Gastrocnemius medialis (tissue), 4 donors: Measurements from ENCODE around the gene MX1. TPM values are rescaled to one million over a fixed set of nuclear protein-coding genes. Genes with fewer than 3 reads are reported as not detected.

Experiments
- ATAC-seq, 2 donors: fragments of 150-250 bp; one replicate each; pipeline ENCODE4 v1.9.1; 2016
- DNase-seq, 2 donors: peaks; one replicate each; pipeline ENCODE4 v3.0.0-alpha.2; 2019
- H3K27ac ChIP-seq, 4 donors: fragments of 200-600 bp; sonication (generic); 1 replicate in 1 of 4; 2 replicates in 3 of 4; pipeline ENCODE4 v1.5.1; 2016 to 2018; ENCODE audit warnings: mild to moderate bottlenecking in 2 of 4, moderate library complexity in 1 of 4
- H3K27me3 ChIP-seq, 3 donors: fragments of 200-600 bp; sonication (generic) in 2 of 3; 1 replicate in 1 of 3; 2 replicates in 2 of 3; pipeline versions ENCODE4 v1.5.1 to v1.6.0; 2016 to 2019; ENCODE audit warnings: mild to moderate bottlenecking in 1 of 3, moderate library complexity in 1 of 3
- H3K36me3 ChIP-seq, 2 donors: fragments of 200-600 bp; sonication (generic) in 1 of 2; one replicate each; pipeline ENCODE4 v1.5.1; 2017 to 2018
- H3K4me1 ChIP-seq, 2 donors: fragments of 200-600 bp; sonication (generic) in 1 of 2; one replicate each; pipeline ENCODE4 v1.5.1; 2016 to 2017; ENCODE audit warnings: mild to moderate bottlenecking in 2 of 2
- H3K4me3 ChIP-seq, 4 donors: fragments of 200-600 bp; sonication (generic) in 3 of 4; 1 replicate in 1 of 4; 2 replicates in 3 of 4; pipeline ENCODE4 v1.5.1; 2016 to 2019; ENCODE audit warnings: mild to moderate bottlenecking in 2 of 4
- H3K9me3 ChIP-seq, 3 donors: fragments of 200-600 bp; sonication (generic) in 2 of 3; 1 replicate in 1 of 3; 2 replicates in 2 of 3; pipeline ENCODE4 v1.5.1; 2016 to 2019
- POLR2A ChIP-seq, 2 donors: fragments of 450-650 bp; IDR thresholded peaks; one replicate each; pipeline ENCODE4 v1.6.1; 2017; ENCODE audit warnings: antibody characterized with exemption in 2 of 2, mild to moderate bottlenecking in 2 of 2, moderate library complexity in 2 of 2
- in situ Hi-C, 4 donors: fragments of 200-750 bp; cut with MboI; loops; one replicate each; pipeline versions ENCODE4 v1.15.0 to v1.8.0; 2017; ENCODE audit warnings: low sequenced_read_pairs in 4 of 4
- intact Hi-C: fragments of 100-400 bp; cut with DNase I; formaldehyde crosslinking; loops from one replicate; pipeline ENCODE4 v1.15.1; 2023; ENCODE audit warnings: low total_unique reads
- total RNA-seq, 4 donors: library from RNA; depleted of rRNA; stranded (reverse); fragments of >200 nt; gene quantifications; one replicate each; pipeline versions ENCODE4 v1.1.0 to v1.2.3, GENCODE V29; 2016
- TF ChIP-seq, protein P1 (sequence below), 5 experiments: fragments of 450-650 bp in 3 of 5; fragments of 200-600 bp in 2 of 5; sonication (generic) in 2 of 5; IDR thresholded peaks in 4 of 5; conservative IDR thresholded peaks in 1 of 5; 1 replicate in 4 of 5; 2 replicates in 1 of 5; pipeline ENCODE4 v1.5.1; 2016 to 2019; ENCODE audit warnings: antibody characterized with exemption in 5 of 5, mild to moderate bottlenecking in 3 of 5, moderate library complexity in 3 of 5

MX1 gene
- total RNA-seq, 4 donors from 2014 or later, result 2.5 to 10.0 (median 5.7) TPM

DNA sequence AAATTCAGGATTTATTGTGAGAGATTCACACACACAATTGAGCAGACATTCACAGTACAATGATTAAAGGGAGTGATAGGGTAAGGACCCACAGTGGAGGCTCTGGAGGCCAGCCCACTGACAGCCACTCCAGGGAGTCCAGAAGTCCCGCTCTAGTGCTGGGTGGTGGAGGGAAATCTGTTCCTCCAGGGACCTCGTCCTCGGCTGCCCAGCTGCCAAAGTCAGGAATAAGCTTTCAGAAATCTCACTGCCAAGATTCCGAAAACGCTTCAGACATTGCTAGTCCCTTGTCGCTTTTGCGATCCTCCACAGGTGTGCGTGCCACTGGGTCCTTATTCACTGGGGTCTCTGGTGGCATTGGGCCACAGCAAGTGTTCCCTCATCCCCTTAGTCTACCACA is 2.3 kb downstream of the MX1 start:
- H3K4me1 ChIP-seq, result peaks cover 0 to 6% of the 10 kb centered on the region in 2 donors
- H3K27me3 ChIP-seq, result peaks cover 2 to 9% (median 7%) of the 10 kb centered on the region in 3 donors
- no peak overlapping the region for H3K4me3 ChIP-seq
- H3K9me3 ChIP-seq, result no peaks in the 10 kb centered on the region
- no peak overlapping the region for H3K27ac ChIP-seq
- intact Hi-C loops, result loop anchor here (5.0 kb wide), 1 partner anchor 66 kb away; the partner anchor contains the start of gene MX2
- ATAC-seq, result no peak
- TF ChIP-seq, protein P1, sequence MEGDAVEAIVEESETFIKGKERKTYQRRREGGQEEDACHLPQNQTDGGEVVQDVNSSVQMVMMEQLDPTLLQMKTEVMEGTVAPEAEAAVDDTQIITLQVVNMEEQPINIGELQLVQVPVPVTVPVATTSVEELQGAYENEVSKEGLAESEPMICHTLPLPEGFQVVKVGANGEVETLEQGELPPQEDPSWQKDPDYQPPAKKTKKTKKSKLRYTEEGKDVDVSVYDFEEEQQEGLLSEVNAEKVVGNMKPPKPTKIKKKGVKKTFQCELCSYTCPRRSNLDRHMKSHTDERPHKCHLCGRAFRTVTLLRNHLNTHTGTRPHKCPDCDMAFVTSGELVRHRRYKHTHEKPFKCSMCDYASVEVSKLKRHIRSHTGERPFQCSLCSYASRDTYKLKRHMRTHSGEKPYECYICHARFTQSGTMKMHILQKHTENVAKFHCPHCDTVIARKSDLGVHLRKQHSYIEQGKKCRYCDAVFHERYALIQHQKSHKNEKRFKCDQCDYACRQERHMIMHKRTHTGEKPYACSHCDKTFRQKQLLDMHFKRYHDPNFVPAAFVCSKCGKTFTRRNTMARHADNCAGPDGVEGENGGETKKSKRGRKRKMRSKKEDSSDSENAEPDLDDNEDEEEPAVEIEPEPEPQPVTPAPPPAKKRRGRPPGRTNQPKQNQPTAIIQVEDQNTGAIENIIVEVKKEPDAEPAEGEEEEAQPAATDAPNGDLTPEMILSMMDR (IDR thresholded peaks at IDR 0.05 in 4 of 5, conservative IDR thresholded peaks at IDR 0.05 in 1 of 5), result no peak
- no peak for TF ChIP-seq POLR2A (IDR thresholded peaks at IDR 0.05)
- no peak for DNase-seq
- in situ Hi-C loops, result no loop called here
- H3K36me3 ChIP-seq, result peaks cover 0 to under 1% of the 10 kb centered on the region in 2 donors

DNA sequence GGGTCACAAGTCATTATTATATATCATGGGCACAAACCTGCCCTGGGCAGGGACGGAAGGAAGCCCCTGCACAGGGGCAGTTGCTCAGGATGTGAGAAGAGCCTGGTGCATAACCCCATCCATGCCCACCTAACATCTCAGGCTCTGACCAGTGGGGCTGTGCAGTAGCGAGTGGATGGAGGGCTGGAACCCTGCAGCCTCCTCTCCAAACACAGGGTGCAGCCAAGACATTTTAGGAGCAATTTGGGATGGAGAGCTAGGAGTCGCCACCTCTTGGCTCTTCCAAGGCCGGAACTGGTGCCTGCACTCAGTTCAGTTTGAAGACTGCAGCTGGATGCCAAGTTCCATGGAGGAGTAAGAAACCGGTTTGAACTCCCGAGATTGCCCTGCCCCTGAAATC is 2.8 kb downstream of the MX1 start:
- DNase-seq, result no peak
- in situ Hi-C loops (no loop called here), intact Hi-C loops (loop anchor here (5.0 kb wide), 1 partner anchor 67 kb away; the partner anchor contains the start of gene MX2)

GRCh38 chr21:41429305-41429704 is 3.3 kb downstream of the MX1 start:
- Histone ChIP-seq H3K27ac (no peak overlapping the region), H3K36me3 (peaks cover 0 to 5% of the 10 kb centered on the region in 2 donors), H3K27me3 (peaks cover 2 to 9% (median 7%) of the 10 kb centered on the region in 3 donors), H3K9me3 (no peaks in the 10 kb centered on the region), H3K4me3 (no peak overlapping the region), H3K4me1 (peaks cover 0 to 6% of the 10 kb centered on the region in 2 donors)
- TF ChIP-seq, protein P1 (IDR thresholded peaks at IDR 0.05 in 4 of 5, conservative IDR thresholded peaks at IDR 0.05 in 1 of 5), result no peak
- TF ChIP-seq POLR2A (IDR thresholded peaks at IDR 0.05), result no peak
- in situ Hi-C loops, result no loop called here
- DNase-seq (no peak), ATAC-seq (no peak)
- intact Hi-C loops, result loop anchor here (5.0 kb wide), 1 partner anchor 67 kb away; the partner anchor contains the start of gene MX2

More for the DNA sequence above, 2.8 kb downstream of the MX1 start:
- no peak overlapping the region for H3K27ac ChIP-seq
- no peak overlapping the region for H3K4me3 ChIP-seq
- H3K4me1 ChIP-seq, result peaks cover 0 to 6% of the 10 kb centered on the region in 2 donors
- peaks cover 0 to 5% of the 10 kb centered on the region in 2 donors for H3K36me3 ChIP-seq
- TF ChIP-seq, protein P1 (IDR thresholded peaks at IDR 0.05 in 4 of 5, conservative IDR thresholded peaks at IDR 0.05 in 1 of 5), result no peak
- TF ChIP-seq POLR2A (IDR thresholded peaks at IDR 0.05), result no peak
- H3K27me3 ChIP-seq, result peaks cover 2 to 9% (median 7%) of the 10 kb centered on the region in 3 donors
- no peak for ATAC-seq
- H3K9me3 ChIP-seq, result no peaks in the 10 kb centered on the region

DNA sequence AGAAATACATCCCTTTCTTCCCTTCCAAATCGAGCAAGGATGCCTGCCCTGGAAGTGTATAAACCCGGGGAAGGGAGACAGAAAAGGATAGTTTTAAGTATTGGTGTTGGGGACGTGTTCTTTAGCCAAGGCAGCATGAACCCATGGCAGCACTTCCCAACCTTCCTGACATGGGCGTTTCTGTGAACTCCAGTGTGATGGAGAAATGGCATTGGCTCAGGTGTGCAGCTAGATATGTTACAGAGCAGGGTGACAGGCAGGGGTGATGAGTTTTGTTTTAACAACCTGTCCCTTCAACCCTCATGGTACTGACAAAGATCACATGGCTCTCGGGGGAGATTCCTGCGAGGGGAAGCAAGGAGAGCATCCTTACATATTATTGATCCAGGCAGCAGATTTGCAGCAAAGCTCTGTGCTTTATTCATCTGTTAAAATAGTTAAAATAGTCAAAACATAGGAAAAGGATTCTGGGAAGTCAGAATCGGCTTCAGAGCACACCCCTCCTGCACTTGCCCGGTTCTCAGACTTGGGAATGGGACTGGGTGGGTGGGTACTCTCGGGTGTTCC is 4.0 kb downstream of the MX1 start:
- in situ Hi-C loops (no loop called here), intact Hi-C loops (loop anchor here (5.0 kb wide), 1 partner anchor 68 kb away; the partner anchor contains the start of gene MX2)
- TF ChIP-seq POLR2A (IDR thresholded peaks at IDR 0.05), result no peak
- TF ChIP-seq, protein P1 (IDR thresholded peaks at IDR 0.05 in 4 of 5, conservative IDR thresholded peaks at IDR 0.05 in 1 of 5), result no peak
- no peak overlapping the region for H3K4me3 ChIP-seq
- no peak overlapping the region for H3K27ac ChIP-seq
- no peaks in the 10 kb centered on the region for H3K9me3 ChIP-seq
- H3K4me1 ChIP-seq, result peaks cover 0 to 6% of the 10 kb centered on the region in 2 donors
- DNase-seq, result no peak
- H3K27me3 ChIP-seq, result peaks cover 2 to 9% (median 7%) of the 10 kb centered on the region in 3 donors
- ATAC-seq, result no peak
- H3K36me3 ChIP-seq, result peaks cover 0 to 5% of the 10 kb centered on the region in 2 donors
